GM19193 (cell line): Measurements from ENCODE around the gene TCEA2.

Experiments used
- POLR2A ChIP-seq: IDR thresholded peaks from 4 replicates; pipeline ENCODE4 v1.6.1; 2011; ENCODE audit not compliant: insufficient read depth, insufficient read length; ENCODE audit errors: extremely low read depth

Gene TCEA2

DNA sequence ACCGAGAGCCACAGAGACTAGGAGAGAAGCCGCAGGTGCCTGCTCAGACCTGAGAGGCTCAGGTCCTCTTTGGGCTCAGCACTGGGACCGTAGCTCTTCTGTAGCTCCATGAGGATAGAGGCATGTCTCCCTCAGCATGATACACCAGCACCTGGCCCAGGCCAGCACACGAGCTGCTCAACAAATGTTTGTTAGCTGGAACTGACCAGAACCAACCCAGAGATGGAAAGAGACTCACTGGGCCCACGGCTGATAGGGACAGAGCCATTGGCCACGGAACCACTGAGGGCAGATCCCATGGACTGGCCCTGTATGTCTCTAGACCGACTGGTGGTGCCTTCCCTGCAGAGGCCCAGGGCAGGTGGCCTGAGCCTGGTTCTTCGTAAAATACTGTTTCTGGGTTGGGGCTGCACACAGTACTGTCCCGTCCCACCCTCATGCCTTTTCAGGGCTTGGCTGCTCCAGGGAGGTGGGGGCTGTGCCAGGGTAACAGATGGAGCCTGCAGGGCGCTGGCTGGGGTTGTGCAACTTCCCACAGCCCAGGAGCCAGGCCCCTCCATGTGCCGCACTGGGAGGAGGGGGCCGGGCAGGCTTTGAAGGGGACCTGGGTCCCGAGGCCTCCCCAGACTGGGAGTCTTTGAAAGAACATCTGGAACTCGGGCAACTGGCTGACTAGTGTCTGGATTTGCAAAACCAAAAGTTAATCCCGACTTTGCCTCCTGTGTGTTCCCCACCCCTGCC, 21.8 kb upstream of the TCEA2 start:
- TF ChIP-seq POLR2A = no peak

DNA sequence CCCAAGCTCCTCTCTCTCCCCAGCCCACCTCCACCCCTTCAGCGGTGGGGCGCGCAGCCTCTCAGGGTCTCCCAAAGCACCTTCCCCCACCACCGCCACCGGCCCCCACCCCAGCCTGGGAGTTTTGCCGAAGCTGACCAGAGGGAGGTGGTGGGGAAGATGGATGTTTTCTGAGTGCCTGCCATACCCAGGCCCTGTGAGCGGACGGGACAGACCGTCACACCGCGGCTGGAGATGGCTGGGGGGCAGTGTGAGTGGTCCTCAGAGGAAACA, 21.3 kb upstream of the TCEA2 start:
- TF ChIP-seq POLR2A = no peak

DNA sequence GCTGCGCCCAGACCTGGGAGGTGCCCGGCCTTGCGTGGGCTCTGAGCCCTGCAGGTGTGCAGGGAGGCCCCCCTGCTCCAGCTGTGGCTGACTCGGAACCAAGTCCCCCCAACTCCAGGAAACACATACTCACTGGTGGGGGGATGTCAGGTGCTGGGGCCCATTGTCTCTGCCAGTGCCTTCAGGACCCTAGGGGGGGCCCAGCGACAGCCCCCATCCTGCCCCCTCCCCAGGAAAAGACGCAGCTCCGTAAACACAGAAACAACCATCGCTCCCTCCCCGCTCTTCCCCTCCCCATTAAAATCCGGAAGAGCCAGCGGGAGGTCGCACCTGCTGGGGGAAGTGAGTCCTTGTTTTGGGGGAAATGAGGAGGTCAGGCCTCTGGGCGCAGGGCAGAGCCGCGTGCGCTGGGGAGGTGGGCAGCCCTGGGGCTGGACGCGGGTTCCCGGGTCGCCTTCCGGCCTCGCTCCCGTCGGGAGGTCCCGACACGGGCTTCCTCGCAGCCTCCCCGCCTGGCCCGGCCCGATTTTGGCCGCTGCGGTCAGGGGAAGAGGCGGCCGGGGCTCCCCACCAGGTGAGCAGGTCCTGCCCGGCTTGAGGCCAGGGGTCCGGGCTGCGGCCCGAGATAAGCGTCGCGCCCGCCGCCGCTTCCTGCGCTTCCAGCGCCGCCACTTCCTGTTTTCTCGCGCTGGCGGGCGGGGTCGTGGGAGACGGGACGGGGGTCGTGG, 20.8 kb upstream of the TCEA2 start:
- peak; percentile 40 for TF ChIP-seq POLR2A

DNA sequence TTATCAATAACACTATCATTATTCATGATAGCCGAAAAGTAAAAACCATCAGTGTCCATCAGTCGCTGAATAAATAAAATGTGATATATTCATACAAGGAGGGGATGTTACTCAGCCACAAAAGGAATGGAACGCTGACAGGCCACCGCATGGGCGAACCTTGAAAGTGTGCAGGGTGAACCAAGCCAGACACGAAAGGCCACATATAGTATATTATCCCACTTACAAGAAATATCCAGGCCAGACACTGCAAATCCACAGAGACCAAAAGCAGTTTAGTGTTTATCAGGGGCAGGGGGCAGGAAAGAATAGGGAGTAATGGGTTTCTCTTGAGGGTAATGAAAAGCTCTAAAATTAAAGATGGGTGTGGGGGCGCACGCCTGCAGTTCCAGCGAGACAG, 19.2 kb upstream of the TCEA2 start:
- no peak for TF ChIP-seq POLR2A

DNA sequence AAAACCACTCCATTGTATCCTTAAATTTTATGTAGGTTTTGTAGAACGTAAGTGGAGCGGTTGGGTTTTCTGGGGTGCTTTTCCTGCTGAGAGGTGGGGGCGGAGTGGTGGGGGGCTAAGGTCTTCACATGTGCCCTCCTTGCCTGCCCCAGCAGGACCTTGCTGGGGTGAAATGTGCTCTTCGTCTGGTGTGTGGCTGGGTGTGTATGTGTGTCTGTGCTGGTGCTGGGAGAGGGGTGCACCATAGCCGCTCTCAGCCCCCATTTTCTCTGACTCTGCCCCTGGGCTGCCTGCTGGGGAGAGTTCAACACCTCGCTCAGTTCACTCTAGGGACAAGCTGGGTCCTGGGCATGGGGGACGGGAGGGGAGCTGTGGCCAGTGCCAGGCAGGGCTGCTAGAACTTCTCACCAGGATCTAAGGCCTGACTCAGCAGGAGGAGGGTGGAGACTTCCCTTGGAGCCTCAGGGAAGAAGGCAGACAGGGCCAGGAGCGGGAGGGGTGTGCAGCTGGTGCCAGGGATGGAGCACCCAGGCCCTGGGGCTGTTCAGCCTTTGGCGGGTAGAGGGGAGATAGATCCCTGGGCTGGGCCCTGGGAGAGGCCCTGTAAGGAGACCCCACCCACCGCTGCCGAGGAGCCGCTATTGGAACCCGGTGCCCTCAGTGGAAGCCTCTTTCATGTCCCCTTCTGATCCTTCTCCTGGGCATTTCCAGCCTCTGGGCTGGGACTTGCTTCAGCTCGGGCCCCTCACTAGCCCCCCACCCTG, 18.3 kb upstream of the TCEA2 start:
- TF ChIP-seq POLR2A = no peak

DNA sequence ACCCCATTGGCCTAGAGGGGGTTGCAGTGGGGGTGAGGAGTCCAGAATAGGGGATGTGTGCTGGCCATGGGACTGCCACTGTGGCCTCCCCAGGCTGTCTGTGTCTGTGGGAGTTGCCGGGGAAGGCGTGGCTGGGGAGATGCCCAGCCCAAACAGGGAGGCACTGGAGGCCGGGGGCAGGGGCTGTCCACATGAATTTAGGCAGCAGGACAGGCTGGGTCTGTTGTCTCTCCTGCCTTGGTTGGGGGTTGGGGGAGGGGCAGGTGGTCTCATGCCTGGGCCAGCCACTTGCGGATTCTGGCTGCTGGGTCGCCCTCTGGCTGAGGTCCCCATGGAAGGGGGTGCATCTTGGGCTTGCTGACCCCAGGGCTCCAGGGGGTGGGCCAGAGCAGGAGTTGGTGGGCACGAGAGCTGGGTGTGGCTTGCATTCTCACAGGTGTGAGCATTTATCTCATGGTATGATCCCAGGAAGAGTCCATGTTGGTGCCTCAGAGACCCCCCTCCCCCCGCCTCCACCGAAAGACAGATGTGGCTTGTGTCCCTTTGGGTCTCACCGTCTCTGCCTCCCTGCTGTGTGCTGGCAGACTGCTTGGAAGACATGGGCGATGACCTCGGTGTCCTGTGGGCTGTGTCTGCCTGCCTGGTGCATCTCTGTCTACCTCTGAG, 17.5 kb upstream of the TCEA2 start:
- TF ChIP-seq POLR2A = no peak

DNA sequence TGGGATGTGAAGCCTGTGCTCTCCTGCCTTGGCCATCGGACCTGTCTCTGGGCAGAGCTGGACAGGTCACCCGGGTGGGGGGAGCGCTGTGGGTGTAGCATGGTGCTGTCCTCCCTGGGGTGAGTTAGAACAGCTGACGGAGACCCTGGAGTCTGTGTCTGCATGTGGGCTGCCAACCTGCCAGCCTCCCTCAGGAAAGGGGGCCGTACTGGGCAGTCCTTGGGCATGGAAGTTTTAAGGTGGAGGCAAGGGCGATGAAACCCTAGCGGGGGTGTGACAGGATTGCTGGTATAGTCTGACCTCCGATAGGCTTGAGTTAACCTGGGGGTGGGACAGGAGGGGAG, 16.0 kb upstream of the TCEA2 start:
- TF ChIP-seq POLR2A = no peak

DNA sequence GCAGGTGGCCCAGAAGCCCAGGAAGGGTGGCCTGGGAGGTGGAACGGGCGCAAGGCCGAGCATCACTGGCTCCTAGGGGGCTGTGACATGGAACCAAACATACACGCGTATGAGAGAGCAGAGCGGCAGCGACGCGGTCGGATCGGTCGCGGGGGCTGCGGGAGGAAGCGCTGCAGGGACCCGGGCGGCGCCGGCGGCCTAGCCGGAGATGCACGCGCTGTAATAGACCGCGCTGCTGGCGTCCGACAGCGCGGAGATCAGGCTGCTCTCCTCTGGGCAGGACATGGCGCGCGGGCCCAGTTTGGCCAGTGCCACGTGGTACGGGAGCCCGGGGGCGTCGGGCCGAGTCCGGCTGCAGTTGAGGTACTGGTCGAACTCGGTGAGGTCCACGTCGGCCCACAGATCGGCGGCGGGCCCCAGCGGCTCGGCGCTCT, 15.0 kb upstream of the TCEA2 start:
- no peak for TF ChIP-seq POLR2A

DNA sequence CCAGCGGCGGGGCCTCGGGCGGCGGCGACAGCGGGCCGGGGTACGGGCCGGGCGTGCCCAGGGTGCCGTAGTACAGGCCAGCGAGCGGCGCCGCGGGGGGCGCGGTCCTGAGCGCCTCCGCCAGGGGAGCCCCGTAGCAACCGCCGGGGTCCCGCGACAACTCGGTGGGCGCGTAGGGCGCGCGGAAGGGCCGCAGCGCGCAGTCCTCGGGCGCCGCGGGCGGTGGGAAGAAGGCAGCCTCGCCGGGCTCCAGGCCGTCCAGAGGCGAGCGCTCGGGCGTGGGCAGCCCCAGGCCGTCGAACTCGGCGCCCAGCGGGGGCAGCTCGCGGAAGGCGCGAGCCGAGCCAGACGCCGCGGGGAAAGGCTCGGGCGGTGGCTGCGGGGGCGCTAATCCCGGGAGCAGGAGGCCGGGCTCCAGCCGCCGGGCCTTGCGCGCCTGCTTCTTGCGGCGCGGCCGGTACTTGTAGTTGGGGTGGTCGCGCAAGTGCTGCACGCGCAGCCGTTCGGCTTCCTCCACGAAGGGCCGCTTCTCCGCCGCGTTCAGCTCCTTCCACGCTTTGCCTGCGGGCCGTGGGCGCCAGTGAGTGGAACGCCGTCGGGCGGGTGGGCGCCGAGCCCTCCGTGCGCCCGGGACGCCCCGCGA, 14.5 kb upstream of the TCEA2 start:
- no peak for TF ChIP-seq POLR2A

DNA sequence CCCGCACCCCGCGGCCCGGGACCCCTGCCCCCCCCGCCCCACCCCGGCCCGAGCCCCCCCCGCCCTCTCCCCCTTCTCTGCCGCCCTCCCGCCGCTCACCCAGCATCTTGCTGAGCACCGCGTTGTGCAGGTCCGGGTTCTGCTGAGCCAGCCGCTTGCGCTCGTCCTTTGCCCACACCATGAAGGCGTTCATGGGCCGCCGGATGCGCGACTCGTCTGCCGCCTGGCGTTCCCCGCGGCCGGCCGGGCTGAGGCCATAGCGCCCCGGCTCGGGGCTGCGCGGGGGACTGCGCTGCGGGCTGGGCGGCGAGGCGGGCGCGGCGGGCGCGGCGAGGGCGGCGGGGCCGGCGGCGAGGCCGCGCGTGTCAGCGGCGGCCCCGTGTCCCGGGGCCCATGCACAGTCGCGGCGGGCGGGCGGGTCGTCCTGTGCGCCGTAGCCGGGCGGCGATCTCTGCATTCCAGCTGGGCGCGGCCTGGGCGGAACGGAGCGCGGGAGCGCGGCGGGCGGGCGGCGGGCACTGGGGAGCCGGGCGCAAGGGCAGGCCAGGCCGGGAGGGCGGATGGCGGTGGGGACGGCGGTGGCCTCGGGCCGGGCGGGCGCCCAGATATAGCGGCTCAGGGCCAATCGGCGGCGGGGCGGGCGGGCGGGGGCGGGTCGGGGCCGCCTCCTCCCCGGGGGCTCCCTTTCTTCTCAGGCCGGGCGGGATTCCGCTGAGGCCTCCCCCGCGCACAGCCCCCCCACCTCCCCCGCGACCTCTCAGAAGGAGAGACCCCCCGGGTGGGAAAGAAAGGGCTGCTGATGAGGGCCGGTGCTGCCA, 13.7 kb upstream of the TCEA2 start, which contains the start of gene SOX18:
SOX18 (minus strand) TSS at position 580 of the 818 bp plus-strand sequence; CDS start at position 457, 123 bp downstream.
- no peak for TF ChIP-seq POLR2A

DNA sequence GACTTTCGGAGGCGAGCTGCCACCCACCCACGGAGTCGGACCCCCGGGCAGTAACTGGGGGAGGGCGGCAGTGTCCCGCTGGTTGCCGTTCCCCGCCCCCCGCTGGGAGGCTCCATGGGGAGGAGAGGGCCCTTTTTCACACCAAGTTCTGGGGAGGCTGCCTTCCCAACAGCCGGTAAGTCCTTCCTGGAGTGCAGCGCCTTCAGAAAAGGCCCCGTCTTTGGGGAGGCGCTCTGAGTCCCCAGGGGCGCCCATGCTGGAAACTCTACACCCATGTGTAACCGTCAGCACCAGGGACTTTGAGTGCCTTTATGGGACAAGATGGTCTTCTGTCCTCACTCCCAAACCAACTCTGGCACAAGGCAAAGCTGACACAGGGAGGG, 13.1 kb upstream of the TCEA2 start:
- no peak for TF ChIP-seq POLR2A

DNA sequence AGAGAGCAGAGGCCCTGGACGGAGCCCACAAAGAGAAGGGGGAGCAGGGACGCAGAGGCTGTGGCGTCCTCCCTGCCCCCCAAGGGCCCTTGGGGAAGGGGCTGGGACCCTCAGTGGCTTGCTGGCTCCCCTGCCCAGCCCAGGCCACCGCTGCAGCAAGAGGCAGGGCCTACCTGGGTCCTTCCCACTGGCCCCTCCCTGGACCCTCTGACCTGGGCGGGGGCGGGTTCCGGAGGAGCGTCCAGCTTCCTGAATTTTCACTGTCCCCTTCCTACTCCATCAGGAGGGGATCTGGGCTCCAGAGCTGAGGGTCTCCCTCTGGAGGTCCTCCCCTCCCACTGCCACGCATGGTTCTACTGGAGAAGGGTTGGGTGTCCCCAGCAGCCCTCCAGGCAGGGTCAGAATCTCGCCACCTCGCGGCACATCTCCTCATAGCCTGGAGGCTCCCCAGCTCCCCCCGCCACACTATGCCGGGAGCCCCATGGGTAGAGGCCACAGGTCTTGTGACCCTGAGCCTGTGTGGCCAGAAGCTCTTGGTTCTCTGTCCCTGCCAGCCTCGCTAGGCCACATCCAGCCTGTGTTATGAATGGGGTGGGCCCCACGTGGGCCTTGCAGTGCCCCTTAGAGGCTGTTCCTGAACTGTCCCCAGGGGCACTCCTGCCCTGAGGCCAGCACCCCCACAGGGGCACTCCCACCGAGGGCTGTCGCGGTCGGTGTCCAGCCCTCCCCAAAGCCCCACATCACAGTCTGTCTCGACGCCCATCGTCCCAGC, 12.6 kb upstream of the TCEA2 start:
- no peak for TF ChIP-seq POLR2A

DNA sequence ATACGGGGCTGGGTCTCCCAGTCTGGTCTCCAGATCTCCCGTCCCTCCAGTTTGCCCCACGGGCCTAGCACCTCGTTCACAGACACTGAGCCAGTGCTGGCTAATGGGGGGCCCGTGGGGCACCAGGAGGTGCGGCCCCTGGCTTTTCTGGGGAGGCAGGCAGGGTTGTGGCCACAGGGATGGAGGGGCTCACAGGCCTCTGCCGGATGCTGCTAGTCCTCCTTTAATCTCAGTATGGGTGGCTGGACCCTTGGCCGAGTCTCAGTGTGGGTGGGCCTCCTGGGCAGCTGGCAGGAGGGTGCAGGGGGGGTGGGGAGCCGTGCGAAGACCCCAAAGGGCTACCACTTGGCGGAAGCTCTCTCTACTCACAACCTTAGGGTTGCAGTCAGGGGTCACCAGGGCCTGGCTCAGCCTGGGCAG, 12.0 kb upstream of the TCEA2 start:
- TF ChIP-seq POLR2A = no peak
